Neural cell (in vitro differentiated cells): ENCODE measurements around the gene EEIG2.

Experiments
- EP300 ChIP-seq: fragments of 450-650 bp; conservative IDR thresholded peaks from 2 replicates; pipeline ENCODE4 v1.6.1; 2014; ENCODE audit warnings: antibody characterized with exemption, mild to moderate bottlenecking, moderate library complexity; ENCODE audit not compliant: poor library complexity, severe bottlenecking
- EZH2 ChIP-seq: fragments of 200-600, 300-800 bp; shearing (Covaris generic), sonication (generic); IDR thresholded peaks from 2 replicates; pipeline ENCODE4 v1.6.1; 2014; ENCODE audit warnings: antibody characterized with exemption, low read length, borderline replicate concordance, mild to moderate bottlenecking; ENCODE audit not compliant: insufficient read depth, poor library complexity, severe bottlenecking
- POLR2AphosphoS5 ChIP-seq: IDR thresholded peaks from 2 replicates; pipeline ENCODE4 v1.6.1; 2012
- SMC3 ChIP-seq: fragments of 450-650 bp; conservative IDR thresholded peaks from 2 replicates; pipeline ENCODE4 v1.6.1; 2014; ENCODE audit warnings: antibody characterized with exemption, mild to moderate bottlenecking, moderate library complexity; ENCODE audit not compliant: poor library complexity
- TAF1 ChIP-seq: IDR thresholded peaks from 2 replicates; pipeline ENCODE4 v1.6.1; 2012; ENCODE audit warnings: low read depth
- TF ChIP-seq, protein P1 (sequence below): fragments of 450-650 bp; IDR thresholded peaks from 2 replicates; pipeline ENCODE4 v1.5.1; 2014; ENCODE audit warnings: antibody characterized with exemption, mild to moderate bottlenecking, moderate library complexity; ENCODE audit not compliant: poor library complexity, severe bottlenecking

- TF ChIP-seq EP300 (no peak), SMC3 (no peak), EZH2 (no peak), TAF1 (no peak), POLR2AphosphoS5 (no peak)
- TF ChIP-seq, protein P1, sequence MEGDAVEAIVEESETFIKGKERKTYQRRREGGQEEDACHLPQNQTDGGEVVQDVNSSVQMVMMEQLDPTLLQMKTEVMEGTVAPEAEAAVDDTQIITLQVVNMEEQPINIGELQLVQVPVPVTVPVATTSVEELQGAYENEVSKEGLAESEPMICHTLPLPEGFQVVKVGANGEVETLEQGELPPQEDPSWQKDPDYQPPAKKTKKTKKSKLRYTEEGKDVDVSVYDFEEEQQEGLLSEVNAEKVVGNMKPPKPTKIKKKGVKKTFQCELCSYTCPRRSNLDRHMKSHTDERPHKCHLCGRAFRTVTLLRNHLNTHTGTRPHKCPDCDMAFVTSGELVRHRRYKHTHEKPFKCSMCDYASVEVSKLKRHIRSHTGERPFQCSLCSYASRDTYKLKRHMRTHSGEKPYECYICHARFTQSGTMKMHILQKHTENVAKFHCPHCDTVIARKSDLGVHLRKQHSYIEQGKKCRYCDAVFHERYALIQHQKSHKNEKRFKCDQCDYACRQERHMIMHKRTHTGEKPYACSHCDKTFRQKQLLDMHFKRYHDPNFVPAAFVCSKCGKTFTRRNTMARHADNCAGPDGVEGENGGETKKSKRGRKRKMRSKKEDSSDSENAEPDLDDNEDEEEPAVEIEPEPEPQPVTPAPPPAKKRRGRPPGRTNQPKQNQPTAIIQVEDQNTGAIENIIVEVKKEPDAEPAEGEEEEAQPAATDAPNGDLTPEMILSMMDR, result no peak
These were observed 8.7 kb downstream of the EEIG2 start for GRCh38 chr1:108568589-108568988.
